Measurements from ENCODE around the gene CXXC4.

- TF ChIP-seq, protein P1, sequence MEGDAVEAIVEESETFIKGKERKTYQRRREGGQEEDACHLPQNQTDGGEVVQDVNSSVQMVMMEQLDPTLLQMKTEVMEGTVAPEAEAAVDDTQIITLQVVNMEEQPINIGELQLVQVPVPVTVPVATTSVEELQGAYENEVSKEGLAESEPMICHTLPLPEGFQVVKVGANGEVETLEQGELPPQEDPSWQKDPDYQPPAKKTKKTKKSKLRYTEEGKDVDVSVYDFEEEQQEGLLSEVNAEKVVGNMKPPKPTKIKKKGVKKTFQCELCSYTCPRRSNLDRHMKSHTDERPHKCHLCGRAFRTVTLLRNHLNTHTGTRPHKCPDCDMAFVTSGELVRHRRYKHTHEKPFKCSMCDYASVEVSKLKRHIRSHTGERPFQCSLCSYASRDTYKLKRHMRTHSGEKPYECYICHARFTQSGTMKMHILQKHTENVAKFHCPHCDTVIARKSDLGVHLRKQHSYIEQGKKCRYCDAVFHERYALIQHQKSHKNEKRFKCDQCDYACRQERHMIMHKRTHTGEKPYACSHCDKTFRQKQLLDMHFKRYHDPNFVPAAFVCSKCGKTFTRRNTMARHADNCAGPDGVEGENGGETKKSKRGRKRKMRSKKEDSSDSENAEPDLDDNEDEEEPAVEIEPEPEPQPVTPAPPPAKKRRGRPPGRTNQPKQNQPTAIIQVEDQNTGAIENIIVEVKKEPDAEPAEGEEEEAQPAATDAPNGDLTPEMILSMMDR (conservative IDR thresholded peaks at IDR 0.05), result no peak
- no peak for TF ChIP-seq EZH2 (IDR thresholded peaks at IDR 0.05; ENCODE audit: low read depth)
Observed at GRCh38 chr4:104531390-104531789, 36.7 kb upstream of the CXXC4 start.

Measured in PC-9 (cell line).